GM18868 (cell line): ENCODE data around the gene ARNT2.

Experiments
- ATAC-seq: cut with Tn5 transposase; IDR thresholded peaks from one replicate; pipeline ENCODE4 v1.9.1; 2021; ENCODE audit warnings: mild to moderate bottlenecking, moderate library complexity; ENCODE audit not compliant: unreplicated experiment

Gene ARNT2

DNA sequence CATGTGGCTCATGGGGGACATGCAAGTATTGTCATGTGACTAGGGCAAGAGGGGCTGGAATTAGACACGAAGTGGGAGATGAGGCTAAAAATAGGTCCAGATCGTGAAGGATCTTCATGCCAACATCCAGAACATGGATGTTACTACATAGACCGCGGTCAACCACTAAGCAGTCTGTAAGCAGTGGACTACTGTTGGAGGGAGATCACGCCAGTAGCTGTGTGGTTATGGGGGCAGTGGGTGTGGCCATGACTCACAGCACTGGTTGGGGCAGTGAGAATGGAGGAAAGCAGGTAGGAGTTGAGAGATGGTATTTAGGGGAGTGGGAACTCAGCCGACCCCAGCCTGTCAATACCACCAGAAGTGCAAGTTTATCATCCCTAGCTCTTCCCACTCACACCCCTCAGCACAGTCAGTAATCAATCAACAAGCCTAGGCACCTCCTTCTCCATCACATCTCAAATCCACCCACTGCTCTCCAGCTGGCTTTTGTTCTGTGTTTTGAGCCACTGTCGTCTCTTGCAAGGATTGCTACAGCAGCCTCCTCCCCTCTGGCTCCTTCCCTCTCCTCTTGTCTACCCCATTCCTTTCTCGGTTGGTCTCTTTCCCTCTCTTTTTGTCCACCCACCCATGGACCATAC is 183.8 kb downstream of the ARNT2 start:
- ATAC-seq, result no peak

DNA sequence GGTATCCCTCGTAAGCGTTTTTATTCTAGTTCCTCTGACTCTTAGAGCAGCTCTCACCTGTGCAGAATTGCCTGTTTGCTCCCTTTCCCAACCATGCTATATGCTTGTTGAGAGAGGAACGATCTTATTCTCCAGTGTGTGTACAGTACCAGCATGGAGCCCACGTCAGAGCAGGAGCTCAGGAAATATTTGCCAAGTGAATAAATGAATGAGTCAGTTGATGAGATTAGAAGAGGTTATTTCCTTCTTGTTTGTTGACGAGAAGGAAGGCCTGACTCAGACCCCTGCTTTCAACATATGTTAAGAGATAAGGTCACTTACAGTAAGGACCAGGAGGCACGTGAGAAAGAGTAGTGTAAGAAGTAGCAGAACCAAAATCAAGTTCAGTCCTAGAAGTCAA is 184.6 kb downstream of the ARNT2 start:
- ATAC-seq, result no peak

DNA sequence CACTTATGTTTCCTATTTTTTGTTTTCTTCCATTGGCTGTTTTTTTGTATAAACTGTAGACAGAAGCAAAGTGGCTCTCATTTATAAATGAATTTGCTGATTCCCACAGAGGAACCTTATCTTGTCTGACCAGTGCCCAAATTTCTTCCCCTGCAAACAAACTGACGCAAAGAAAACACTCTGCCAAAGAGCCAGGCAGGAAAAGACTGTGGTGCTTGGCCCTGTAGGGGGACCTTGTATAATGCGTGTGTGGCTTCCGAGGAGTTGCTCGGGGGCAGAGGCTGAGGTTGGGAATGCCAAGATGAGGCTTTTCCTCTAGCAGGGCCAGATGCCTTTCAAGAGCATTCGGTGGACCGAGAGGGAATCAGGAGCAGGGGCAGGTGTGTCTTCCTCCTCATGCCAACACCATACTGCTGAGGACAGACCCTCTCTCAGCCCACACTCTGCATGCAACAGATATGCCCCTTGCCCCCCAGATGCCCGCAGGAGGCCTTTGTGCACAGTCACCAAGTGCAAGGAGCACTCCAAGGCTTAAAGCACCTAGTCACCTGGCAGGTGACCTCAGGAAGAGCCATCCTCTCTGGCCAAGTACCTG is 186.7 kb downstream of the ARNT2 start:
- no peak for ATAC-seq

- no peak for ATAC-seq
These were observed 187.3 kb downstream of the ARNT2 start for GRCh38 chr15:80591471-80591870.

- ATAC-seq, result no peak
These were observed 188.0 kb downstream of the ARNT2 start for GRCh38 chr15:80591938-80592825.

DNA sequence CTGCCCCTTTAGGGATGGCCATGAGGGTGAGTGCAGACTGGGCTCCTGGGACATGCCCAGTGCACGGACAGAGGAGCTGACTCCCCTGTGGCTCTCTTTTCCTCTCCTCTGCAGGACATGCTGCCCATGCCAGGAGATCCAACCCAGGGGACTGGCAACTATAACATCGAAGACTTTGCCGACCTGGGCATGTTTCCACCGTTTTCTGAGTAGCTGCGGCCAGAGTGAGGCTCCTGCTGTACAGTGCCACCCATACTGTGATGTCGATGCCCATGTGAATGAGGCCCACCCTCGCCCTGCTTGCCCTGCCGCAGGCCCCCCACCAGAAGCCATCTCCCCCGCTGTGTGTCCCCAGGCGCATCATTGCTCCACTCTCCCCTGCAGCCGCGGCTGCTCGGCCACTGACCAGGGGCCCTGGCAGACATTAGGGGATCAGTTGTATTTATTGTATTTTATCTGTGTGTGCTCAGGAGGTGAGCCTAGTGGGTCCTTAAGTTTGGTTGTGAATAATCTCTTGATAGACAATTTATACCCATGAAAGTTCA is 189.4 kb downstream of the ARNT2 start:
- no peak for ATAC-seq

GRCh38 chr15:80594091-80594889 is 190.1 kb downstream of the ARNT2 start:
- no peak for ATAC-seq

GRCh38 chr15:80595396-80595795 is 191.2 kb downstream of the ARNT2 start:
- ATAC-seq, result no peak

DNA sequence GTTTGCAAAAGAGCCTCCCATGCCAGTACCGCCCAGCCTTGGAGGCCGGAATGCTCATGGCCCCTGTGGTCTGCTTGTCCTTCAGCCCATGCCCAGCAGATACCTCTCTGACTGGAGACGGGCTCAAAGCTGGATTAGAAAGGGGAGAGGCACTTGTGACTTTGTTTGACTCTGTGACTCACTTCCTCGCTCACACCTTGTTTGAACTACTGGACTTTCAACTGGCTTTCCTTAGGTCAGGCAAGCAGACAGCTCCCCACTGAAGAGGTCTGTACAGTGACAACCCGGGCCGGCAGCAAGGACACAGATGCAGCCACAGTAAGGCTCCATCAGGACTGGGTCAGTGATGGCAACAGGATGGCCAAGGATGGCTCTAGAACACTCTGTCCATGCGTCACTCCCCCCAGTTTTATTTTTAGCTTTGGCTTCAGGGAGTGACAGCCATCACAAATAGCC is 192.4 kb downstream of the ARNT2 start:
- no peak for ATAC-seq

GRCh38 chr15:80597076-80597475 is 192.9 kb downstream of the ARNT2 start:
- no peak for ATAC-seq

DNA sequence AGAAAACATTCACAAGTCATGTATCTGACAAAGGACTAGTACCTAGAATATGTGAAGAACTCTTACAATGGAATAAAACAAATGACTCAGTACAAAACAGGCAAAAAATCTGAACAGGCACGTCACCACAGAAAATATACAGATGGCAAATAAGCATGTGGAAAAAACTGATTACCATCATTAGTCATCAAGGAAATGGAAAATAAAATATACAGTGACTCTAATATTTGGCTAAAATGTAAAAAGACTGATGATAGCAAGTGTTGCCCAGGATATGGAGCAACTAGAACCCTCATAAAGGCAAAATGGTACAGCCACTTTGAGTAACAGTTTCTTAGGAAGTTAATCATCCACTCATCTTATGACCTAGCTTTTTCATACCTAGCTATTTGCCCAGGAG is 195.2 kb downstream of the ARNT2 start:
- no peak for ATAC-seq

GRCh38 chr15:80600626-80601025 is 196.4 kb downstream of the ARNT2 start:
- no peak for ATAC-seq

- ATAC-seq, result no peak
These were observed 197.1 kb downstream of the ARNT2 start for GRCh38 chr15:80601256-80601655.

GRCh38 chr15:80604583-80605575 is 200.7 kb downstream of the ARNT2 start:
- ATAC-seq, result no peak

GRCh38 chr15:80605591-80606150 is 201.5 kb downstream of the ARNT2 start:
- ATAC-seq, result no peak

DNA sequence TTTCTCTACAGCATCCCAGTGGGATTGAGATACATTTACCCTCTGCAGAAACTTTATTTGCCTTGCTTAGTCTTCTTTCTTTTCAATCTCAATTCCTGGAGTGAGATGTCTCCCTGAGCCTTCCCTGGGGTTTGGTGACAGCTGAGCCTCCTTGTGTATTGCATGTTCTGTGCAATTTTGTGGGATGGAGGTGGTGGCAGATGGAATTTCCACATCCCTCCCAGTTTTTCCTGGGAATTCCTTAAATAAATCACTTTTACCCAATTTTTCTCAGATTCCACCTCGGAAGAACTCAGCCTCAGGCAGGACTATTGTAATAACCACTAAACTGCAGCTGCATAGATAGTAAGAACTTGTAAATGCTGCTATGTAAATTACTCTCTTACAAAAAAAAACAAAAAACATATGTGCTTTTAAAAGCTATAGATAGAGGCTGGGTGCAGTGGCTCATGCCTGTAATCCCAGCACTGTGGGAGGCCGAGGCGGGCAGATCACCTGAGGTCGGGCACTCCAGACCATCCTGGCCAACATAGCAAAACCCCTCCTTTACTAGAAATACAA is 202.4 kb downstream of the ARNT2 start:
- ATAC-seq, result no peak

GRCh38 chr15:80607287-80607980 is 203.3 kb downstream of the ARNT2 start:
- ATAC-seq, result no peak

DNA sequence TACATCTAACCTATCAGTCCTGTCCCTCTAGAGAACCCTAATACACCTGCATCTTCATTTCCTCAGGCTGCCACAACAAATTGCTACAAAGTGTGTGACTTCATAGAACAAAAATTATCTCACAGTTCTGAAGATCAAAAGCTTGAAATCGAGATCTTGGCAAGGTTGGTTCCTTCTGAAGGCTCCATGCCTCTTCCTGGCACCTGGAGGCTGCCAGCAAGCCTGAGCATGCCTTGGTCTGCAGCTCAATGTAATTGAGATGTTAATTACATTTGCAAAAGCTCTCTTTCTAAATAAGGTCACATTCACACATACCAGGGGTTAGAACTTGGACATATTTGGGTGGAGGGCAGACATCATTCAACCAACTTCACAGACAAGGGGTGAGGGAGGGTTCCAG is 204.5 kb downstream of the ARNT2 start:
- no peak for ATAC-seq
